Heart left ventricle (tissue), 16 donors: ENCODE measurements around the gene TAF10. TPM values are rescaled to one million over a fixed set of nuclear protein-coding genes. Genes with fewer than 3 reads are reported as not detected.

Experiments
- ATAC-seq, 4 donors: fragments of 200-7000 bp; cut with Tn5 transposase; one replicate each; pipeline ENCODE4 v1.9.1; 2020 to 2022; ENCODE audit warnings: moderate library complexity in 4 of 4, mild to moderate bottlenecking in 3 of 4, moderate number of reproducible peaks in 1 of 4
- DNase-seq, 5 donors: peaks; one replicate each; pipeline ENCODE4 v3.0.0-alpha.2; 2020
- H3K27ac ChIP-seq, 12 donors: fragments of 200-600 bp; sonication (generic) in 4 of 12; one replicate each; pipeline versions ENCODE4 v1.5.0 to v1.8.0; 2016 to 2022; ENCODE audit warnings: mild to moderate bottlenecking in 2 of 12
- H3K27me3 ChIP-seq, 9 donors: fragments of 200-600 bp; sonication (generic) in 2 of 9; one replicate each; pipeline versions ENCODE4 v1.5.1 to v1.8.0; 2016 to 2022; ENCODE audit warnings: mild to moderate bottlenecking in 3 of 9
- H3K36me3 ChIP-seq, 9 donors: fragments of 200-600 bp; sonication (generic) in 2 of 9; one replicate each; pipeline versions ENCODE4 v1.5.0 to v1.8.0; 2018 to 2022; ENCODE audit warnings: mild to moderate bottlenecking in 2 of 9
- H3K4me1 ChIP-seq, 12 donors: fragments of 200-600 bp; sonication (generic) in 4 of 12; one replicate each; pipeline versions ENCODE4 v1.5.0 to v1.8.0; 2016 to 2022; ENCODE audit warnings: mild to moderate bottlenecking in 3 of 12
- H3K4me3 ChIP-seq, 12 donors: fragments of 200-600 bp; sonication (generic) in 4 of 12; one replicate each; pipeline versions ENCODE4 v1.5.0 to v1.8.0; 2017 to 2022; ENCODE audit warnings: mild to moderate bottlenecking in 9 of 12, moderate library complexity in 4 of 12
- H3K9me3 ChIP-seq, 12 donors: fragments of 200-600 bp; sonication (generic) in 4 of 12; one replicate each; pipeline versions ENCODE4 v1.5.0 to v1.8.0; 2016 to 2022; ENCODE audit warnings: mild to moderate bottlenecking in 1 of 12
- POLR2A ChIP-seq, 2 donors: fragments of 450-650 bp; IDR thresholded peaks; one replicate each; pipeline ENCODE4 v1.6.1; 2017; ENCODE audit warnings: antibody characterized with exemption in 2 of 2, mild to moderate bottlenecking in 2 of 2, moderate library complexity in 2 of 2
- WGBS, 4 donors: extraction: QIAGEN DNeasy Blood & Tissue Kit in 2 of 4; methylation state at CpG; one replicate each; pipeline versions ENCODE4 v1.1.5 to v1.1.7; 2013 to 2018; 5-methylcytosine and 5-hydroxymethylcytosine counted together
- intact Hi-C, 10 donors: fragments of 100-400 bp; cut with DNase I; formaldehyde crosslinking; loops; one replicate each; pipeline versions ENCODE4 v1.11.1 to v1.14.2; 2022
- polyA plus RNA-seq, 2 donors: library from polyadenylated mRNA; stranded (reverse); fragments of 200-250 nt; gene quantifications; one replicate each; pipeline ENCODE4 v1.2.3, GENCODE V29; 2013
- total RNA-seq, 9 donors: library from RNA; depleted of rRNA in 2 of 9; stranded (reverse); fragments of >200 nt in 2 of 9; fragmentation: NEBNext Ultra II Directional in 3 of 9; extraction: Animal tissue kit (Norgen Biotek cat#: 25700) in 3 of 9; gene quantifications; one replicate each; pipeline versions ENCODE4 v1.1.0 to v1.2.4, GENCODE V29; 2016 to 2023
- TF ChIP-seq, protein P1 (sequence below), 12 donors: fragments of 200-600 bp; sonication (generic) in 4 of 12; IDR thresholded peaks; one replicate each; pipeline versions ENCODE4 v1.5.0 to v1.8.0; 2018 to 2022; ENCODE audit warnings: antibody characterized with exemption in 12 of 12, mild to moderate bottlenecking in 5 of 12
- donor health status: ischemic (EF 13 %, LVEDD 7.1; RV severe dilation, severe dysfunction).
- donor health status: healthy with polysubstance abuse.
- donor health status: DM: no; HTN: yes; CAD: no.
- donor health status: DM: no; HTN: no; CAD: no.
- donor health status: ischemic (EF 25% LVEDD 6.9; RV normal size, moderate dysfunction).
- donor health status: ischemic (EF 25% LVEDD 5.7; RV mildly dilated, moderate dysfunction).
- donor health status: healthy.
- donor health status: DM: yes; HTN: yes; CAD: no.
- donor health status: ischemic (EF 35%, LVEDD 5.7; RV mildly dilated, moderate dysfunction).
- donor health status: nonischemic (EF 11% LVEDD 7.7; RV severe dilation, severe dysfunction).
- donor health status: DM: yes; HTN: yes; CAD: no.
- donor health status: PGD.
- donor health status: ischemic (EF 29% LVEDD 5.4; RV normal size, mild dysfunction).
- donor health status: nonischemic (EF 23%, LVEDD 6.1; RV moderate dilation, normal function).

The TAF10 gene
- total and polyA plus RNA-seq, 11 donors, result 42.3 to 155 (median 99.0) TPM

DNA sequence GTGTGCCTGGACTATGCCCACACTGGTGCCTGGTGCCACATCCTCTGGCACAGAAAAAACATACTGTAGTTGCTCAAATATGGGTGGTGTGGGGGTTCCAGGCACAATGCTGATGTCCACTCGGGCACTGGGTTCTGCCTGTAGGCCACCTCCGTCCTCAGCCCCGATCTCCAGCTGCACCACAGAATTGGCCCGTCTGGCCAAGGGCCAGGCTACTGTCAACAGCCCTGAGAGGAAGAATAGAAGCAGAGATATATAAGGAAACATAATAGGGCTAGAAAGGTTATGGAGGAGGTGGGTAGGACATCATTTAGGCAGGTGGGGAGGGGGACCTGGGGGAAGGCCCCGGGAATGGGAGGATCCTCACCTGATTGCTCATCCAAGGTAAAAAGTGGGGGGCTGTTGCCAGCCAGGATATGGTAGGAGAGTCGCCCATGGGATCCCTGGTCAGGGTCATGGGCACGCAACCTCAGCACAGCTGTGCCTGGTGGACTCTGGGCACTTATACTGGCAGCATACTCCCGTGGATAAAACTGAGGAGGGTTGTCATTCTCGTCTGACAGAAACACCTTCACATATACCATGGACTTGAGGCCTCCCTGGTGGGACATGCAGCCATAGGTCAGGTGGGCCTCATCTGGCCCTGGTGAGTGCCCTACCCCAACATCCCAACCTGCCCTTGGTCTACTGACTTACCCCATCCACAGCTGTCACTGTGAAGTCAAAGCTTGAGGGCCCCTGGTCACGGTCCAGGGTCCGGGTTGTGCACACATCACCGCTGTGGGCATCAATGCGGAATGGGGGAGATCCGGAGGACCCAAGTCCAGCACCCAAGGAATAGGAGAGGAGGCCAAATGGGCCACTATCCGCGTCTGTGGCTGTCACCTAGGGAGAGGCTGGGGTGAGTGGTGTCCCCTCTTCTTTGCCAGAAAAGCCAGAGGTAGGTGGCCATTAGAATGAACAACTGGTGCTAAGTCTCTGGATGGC lies 21.7 kb upstream of the TAF10 start:
- Histone ChIP-seq H3K27me3 (no peaks in the 10 kb centered on the region), H3K36me3 (peaks cover 0 to 53% (median 42%) of the 10 kb centered on the region in 9 donors), H3K4me3 (no peak overlapping the region), H3K27ac (peak overlapping the region in 1 of 12 donors; percentile 20), H3K4me1 (peaks cover 0 to 58% (median 48%) of the 10 kb centered on the region in 12 donors), H3K9me3 (no peaks in the 10 kb centered on the region)
- ATAC-seq (peak; percentile 38 to 68 (median 50)), DNase-seq (peak in 3 of 5 donors; percentile 63 to 80 (median 68))
- TF ChIP-seq, protein P1, sequence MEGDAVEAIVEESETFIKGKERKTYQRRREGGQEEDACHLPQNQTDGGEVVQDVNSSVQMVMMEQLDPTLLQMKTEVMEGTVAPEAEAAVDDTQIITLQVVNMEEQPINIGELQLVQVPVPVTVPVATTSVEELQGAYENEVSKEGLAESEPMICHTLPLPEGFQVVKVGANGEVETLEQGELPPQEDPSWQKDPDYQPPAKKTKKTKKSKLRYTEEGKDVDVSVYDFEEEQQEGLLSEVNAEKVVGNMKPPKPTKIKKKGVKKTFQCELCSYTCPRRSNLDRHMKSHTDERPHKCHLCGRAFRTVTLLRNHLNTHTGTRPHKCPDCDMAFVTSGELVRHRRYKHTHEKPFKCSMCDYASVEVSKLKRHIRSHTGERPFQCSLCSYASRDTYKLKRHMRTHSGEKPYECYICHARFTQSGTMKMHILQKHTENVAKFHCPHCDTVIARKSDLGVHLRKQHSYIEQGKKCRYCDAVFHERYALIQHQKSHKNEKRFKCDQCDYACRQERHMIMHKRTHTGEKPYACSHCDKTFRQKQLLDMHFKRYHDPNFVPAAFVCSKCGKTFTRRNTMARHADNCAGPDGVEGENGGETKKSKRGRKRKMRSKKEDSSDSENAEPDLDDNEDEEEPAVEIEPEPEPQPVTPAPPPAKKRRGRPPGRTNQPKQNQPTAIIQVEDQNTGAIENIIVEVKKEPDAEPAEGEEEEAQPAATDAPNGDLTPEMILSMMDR (IDR thresholded peaks at IDR 0.05), result no peak
- TF ChIP-seq POLR2A (IDR thresholded peaks at IDR 0.05), result no peak
- WGBS, 4 donors, result 70 to 81% (median 75%) methylated on average over 16 of the region's 16 CpGs
- intact Hi-C loops, result loop anchor here in 1 of 10 donors (2.0 kb wide), 1 partner anchor 49 kb away; the partner anchor contains the start of gene MRPL17

DNA sequence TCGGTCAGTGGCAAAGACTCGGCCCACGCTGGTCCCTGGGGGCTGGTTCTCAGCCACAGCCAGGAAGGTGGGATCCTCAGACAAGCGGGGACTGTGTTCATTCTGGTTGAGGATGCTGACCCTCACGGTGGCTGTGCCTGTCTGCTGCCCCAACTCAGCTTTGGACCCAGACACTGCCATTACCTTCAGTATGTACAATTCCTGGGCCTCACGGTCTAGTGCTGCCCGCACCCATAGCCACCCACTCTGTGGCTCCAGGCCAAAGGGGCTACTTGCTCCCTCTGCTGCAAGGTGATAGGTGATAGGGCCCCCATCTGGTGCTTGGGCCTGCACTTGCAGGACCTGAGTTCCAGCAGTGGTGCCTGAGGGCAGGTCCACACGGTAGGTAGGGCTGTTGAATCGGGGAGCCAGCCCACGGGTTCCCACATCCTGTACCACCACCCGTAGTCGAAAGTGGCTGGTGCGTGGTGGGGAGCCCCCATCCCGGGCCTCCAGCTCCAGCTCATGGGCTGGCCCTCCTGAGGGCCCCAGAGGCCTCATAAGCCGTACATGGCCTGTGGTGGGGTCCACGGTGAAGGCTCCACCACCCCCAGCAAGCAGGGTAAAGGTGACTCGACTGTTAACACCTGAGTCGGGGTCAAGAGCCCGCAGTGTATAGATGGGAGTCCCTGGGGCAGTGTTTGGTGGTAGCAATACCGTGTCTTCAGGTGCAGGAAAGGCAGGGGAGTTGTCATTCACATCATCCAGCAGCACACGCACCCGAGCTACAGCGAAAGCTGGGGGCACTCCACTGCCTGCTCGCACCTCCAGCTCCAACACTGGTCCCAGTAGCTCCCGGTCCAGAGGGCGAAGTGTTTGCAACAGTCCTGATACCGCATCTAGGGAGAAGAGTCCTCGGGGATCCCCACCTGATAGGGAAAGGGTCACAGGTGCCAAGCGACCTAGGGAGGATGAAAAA lies 20.4 kb upstream of the TAF10 start:
- Histone ChIP-seq H3K9me3 (no peaks in the 10 kb centered on the region), H3K4me1 (peaks cover 0 to 50% (median 37%) of the 10 kb centered on the region in 12 donors), H3K36me3 (peaks cover 0 to 66% (median 45%) of the 10 kb centered on the region in 9 donors), H3K27ac (no peak overlapping the region), H3K4me3 (no peak overlapping the region), H3K27me3 (no peaks in the 10 kb centered on the region)
- intact Hi-C loops, result no loop called here
- 92 to 96% (median 94%) methylated on average over 20 to 29 of the region's 29 CpGs for WGBS, 4 donors
- TF ChIP-seq, protein P1 (IDR thresholded peaks at IDR 0.05), result no peak
- TF ChIP-seq POLR2A (IDR thresholded peaks at IDR 0.05), result no peak
- ATAC-seq, result no peak
- DNase-seq, result no peak

DNA sequence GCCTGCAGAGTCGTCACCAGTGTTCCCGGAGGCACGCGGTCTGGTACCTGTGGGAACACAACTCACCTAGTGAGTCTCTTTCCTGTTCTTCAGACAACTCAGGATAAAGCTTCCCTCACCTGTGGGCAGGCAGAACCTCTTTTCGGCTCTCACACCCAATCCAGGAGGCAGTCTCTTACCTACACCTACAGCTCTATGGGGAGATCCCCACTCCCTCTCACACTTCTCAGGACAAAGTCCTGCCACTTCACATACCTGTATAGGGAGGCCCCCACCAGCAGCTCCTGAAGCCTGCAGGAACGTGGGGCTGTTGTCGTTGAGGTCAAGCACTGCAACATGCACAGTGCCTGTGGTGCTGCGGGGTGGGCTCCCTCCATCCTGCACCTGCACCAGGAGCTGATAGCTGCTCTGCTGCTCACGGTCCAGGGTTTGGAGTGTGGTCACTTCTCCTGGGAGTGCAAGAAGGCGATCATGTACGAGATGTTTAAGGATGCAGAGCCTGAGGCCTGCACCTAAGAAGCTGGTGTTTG lies 19.4 kb upstream of the TAF10 start:
- Histone ChIP-seq H3K9me3 (no peaks in the 10 kb centered on the region), H3K27me3 (no peaks in the 10 kb centered on the region), H3K4me3 (no peak overlapping the region), H3K36me3 (peaks cover 0 to 75% (median 55%) of the 10 kb centered on the region in 9 donors), H3K4me1 (peaks cover 0 to 46% (median 28%) of the 10 kb centered on the region in 12 donors), H3K27ac (no peak overlapping the region)
- ATAC-seq (no peak), DNase-seq (no peak)
- intact Hi-C loops, result no loop called here
- WGBS, 4 donors, result 87 to 91% (median 89%) methylated on average over 10 to 11 of the region's 11 CpGs
- TF ChIP-seq, protein P1 (IDR thresholded peaks at IDR 0.05), result no peak
- TF ChIP-seq POLR2A (IDR thresholded peaks at IDR 0.05), result no peak
